HepG2 (cell line): ENCODE data around the gene CAMKV. TPM values are rescaled to one million over a fixed set of nuclear protein-coding genes. Genes with fewer than 3 reads are reported as not detected.
A peak's percentile ranks its signal among the peaks of the same experiment; 100 is the strongest.

ENCODE experiments used
- ATAD3A ChIP-seq: sonication (generic); formaldehyde crosslinking; IDR thresholded peaks from 2 replicates; pipeline ENCODE4 v1.4.0; 2020; ENCODE audit warnings: missing genetic modification reagents
- FLYWCH1 ChIP-seq: sonication (generic); formaldehyde crosslinking; IDR thresholded peaks from 2 replicates; pipeline ENCODE4 v1.8.1; 2023; ENCODE audit warnings: mild to moderate bottlenecking, missing genetic modification reagents
- FOSL2 ChIP-seq: sonication (generic); formaldehyde crosslinking; IDR thresholded peaks from 2 replicates; pipeline ENCODE4 v1.4.0; 2020; ENCODE audit warnings: missing genetic modification reagents
- FOXA1 ChIP-seq, 2 experiments: fragments of 450-650 bp in 1 of 2; sonication (generic) in 1 of 2; formaldehyde crosslinking in 1 of 2; IDR thresholded peaks; 2 replicates each; pipeline versions ENCODE4 v1.4.0 to v1.6.1; 2016 to 2020; ENCODE audit warnings: missing genetic modification reagents in 1 of 2
- KAT8 ChIP-seq: IDR thresholded peaks from 2 replicates; pipeline ENCODE4 v1.6.1; 2016; ENCODE audit warnings: missing genetic modification reagents, missing compliant biosample characterization
- SIN3A ChIP-seq: IDR thresholded peaks from 2 replicates; pipeline ENCODE4 v1.6.1; 2011; ENCODE audit warnings: low read depth, mild to moderate bottlenecking, control low read depth, low read length, borderline replicate concordance
- STAT5B ChIP-seq: sonication (generic); formaldehyde crosslinking; IDR thresholded peaks from 2 replicates; pipeline ENCODE4 v1.4.0; 2020; ENCODE audit warnings: missing genetic modification reagents
- ZMAT3 ChIP-seq: sonication (generic); formaldehyde crosslinking; conservative IDR thresholded peaks from 2 replicates; pipeline ENCODE4 v1.7.0; 2021; ENCODE audit warnings: missing genetic modification reagents
- ZNF256 ChIP-seq: sonication (generic); formaldehyde crosslinking; conservative IDR thresholded peaks from 2 replicates; pipeline ENCODE4 v1.4.0; 2020; ENCODE audit warnings: missing genetic modification reagents
- ZNF556 ChIP-seq: sonication (generic); formaldehyde crosslinking; IDR thresholded peaks from 2 replicates; pipeline ENCODE4 v1.4.0; 2020; ENCODE audit warnings: mild to moderate bottlenecking, missing genetic modification reagents, borderline replicate concordance
- ZNF577 ChIP-seq: sonication (generic); formaldehyde crosslinking; IDR thresholded peaks from 2 replicates; pipeline ENCODE4 v1.4.0; 2020; ENCODE audit warnings: mild to moderate bottlenecking, low read depth, missing genetic modification reagents, borderline replicate concordance
- ZNF773 ChIP-seq: sonication (generic); formaldehyde crosslinking; IDR thresholded peaks from 2 replicates; pipeline ENCODE4 v1.4.0; 2020; ENCODE audit warnings: missing genetic modification reagents, borderline replicate concordance
- ZNF776 ChIP-seq: sonication (generic); formaldehyde crosslinking; IDR thresholded peaks from 2 replicates; pipeline ENCODE4 v1.4.0; 2020; ENCODE audit warnings: mild to moderate bottlenecking, missing genetic modification reagents
- polyA plus RNA-seq, 8 experiments: library from polyadenylated mRNA; depleted of rRNA in 3 of 8; stranded (reverse) in 7 of 8; unstranded in 1 of 8; fragments of >200 nt; fragmentation: Illumina TruSeq in 4 of 8; extraction: Trizol in 4 of 8; gene quantifications; 2 replicates each; pipeline versions ENCODE4 v1.2.1 to v1.2.3, GENCODE V29; 2011 to 2016; ENCODE audit warnings: low read depth in 4 of 8, missing spikeins in 1 of 8, mixed read lengths in 1 of 8; ENCODE audit not compliant: insufficient read depth in 1 of 8
- total RNA-seq, 5 experiments: library from RNA; depleted of rRNA; stranded (reverse); fragments of >200 nt; fragmentation: Illumina TruSeq; extraction: Trizol; gene quantifications; 2 replicates each; pipeline ENCODE4 v1.2.3, GENCODE V29; 2016; ENCODE audit warnings: low read depth in 1 of 5
- TF ChIP-seq, protein P1 (sequence below): IDR thresholded peaks from 2 replicates; pipeline ENCODE4 v1.6.1; 2018; ENCODE audit warnings: missing genetic modification reagents
- TF ChIP-seq, protein P2 (sequence below): sonication (generic); formaldehyde crosslinking; IDR thresholded peaks from 2 replicates; pipeline ENCODE4 v1.5.1; 2020; ENCODE audit warnings: mild to moderate bottlenecking, missing genetic modification reagents, borderline replicate concordance
- TF ChIP-seq, protein P3 (sequence below): sonication (generic); formaldehyde crosslinking; IDR thresholded peaks from 2 replicates; pipeline ENCODE4 v1.8.1; 2023; ENCODE audit warnings: mild to moderate bottlenecking, missing genetic modification reagents
- TF ChIP-seq, protein P4 (sequence below): IDR thresholded peaks from 2 replicates; pipeline ENCODE4 v1.6.1; 2016; ENCODE audit warnings: mild to moderate bottlenecking, missing biosample characterization, missing genetic modification reagents
- TF ChIP-seq, protein P5 (sequence below): sonication (generic); formaldehyde crosslinking; IDR thresholded peaks from 2 replicates; pipeline ENCODE4 v1.4.0; 2020; ENCODE audit warnings: mild to moderate bottlenecking, missing genetic modification reagents

The CAMKV gene
- total and polyA plus RNA-seq, 2 of the 13 experiments (the other 11 are each of a cell fraction or from before 2014, with no cell fraction given) = 0.13 to 0.15 TPM

DNA sequence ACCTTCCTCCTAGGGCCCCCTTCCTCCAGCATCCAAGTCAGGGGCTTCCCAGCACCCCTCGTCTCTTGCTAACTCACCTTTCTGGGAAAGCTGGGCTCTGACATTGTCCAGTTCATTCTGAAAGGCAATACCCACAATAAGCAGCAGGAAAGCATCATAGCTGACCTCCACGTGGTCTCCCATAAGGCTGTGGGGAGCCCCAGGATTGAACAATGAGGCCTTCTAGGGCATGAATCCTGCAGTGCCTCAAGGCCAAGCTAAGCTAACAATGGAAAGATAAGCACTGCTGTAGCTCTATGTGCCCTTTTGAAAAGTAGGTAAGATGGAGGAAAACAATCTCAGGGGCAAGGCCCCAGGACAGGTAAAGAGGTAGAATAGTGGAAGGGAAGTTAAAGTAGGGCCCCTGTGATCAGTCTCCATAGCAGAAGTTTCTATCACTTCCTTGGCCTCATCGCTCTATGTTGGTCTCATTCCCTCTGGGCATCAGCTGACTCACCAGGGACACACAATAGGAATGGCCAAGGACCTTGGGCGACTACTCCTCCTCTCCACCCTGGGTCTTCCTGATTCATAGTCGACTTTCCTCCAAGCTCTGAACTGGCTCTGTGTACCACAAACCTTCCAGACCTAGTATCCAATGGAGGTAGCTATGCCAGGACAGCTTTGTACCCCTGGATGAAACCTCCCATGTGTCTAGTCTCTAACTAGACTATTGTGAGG is 25.1 kb downstream of the CAMKV start (continued):
- TF ChIP-seq, protein P1, sequence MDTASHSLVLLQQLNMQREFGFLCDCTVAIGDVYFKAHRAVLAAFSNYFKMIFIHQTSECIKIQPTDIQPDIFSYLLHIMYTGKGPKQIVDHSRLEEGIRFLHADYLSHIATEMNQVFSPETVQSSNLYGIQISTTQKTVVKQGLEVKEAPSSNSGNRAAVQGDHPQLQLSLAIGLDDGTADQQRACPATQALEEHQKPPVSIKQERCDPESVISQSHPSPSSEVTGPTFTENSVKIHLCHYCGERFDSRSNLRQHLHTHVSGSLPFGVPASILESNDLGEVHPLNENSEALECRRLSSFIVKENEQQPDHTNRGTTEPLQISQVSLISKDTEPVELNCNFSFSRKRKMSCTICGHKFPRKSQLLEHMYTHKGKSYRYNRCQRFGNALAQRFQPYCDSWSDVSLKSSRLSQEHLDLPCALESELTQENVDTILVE (CRISPR knock-in tag) = no peak
- TF ChIP-seq ZNF773 (CRISPR knock-in tag) (no peak), FOXA1 (IDR thresholded peaks at IDR 0.05) (no peak), FOXA1 (CRISPR knock-in tag; IDR thresholded peaks at IDR 0.05) (peak; percentile 59), ZNF577 (CRISPR knock-in tag) (no peak), STAT5B (CRISPR knock-in tag) (no peak), ZNF776 (no peak), FOSL2 (CRISPR knock-in tag) (peak; percentile 31; the same call in 1 of the 2 replicates), KAT8 (CRISPR knock-in tag) (peak; percentile 66; the same call in 1 of the 2 replicates), ZNF556 (CRISPR knock-in tag) (0 out of 2 replicates have a peak, but pooled peaks have one; percentile 34), ZMAT3 (CRISPR knock-in tag) (no peak), ATAD3A (no peak), SIN3A (no peak), FLYWCH1 (CRISPR knock-in tag) (no peak), ZNF256 (0 out of 2 replicates have a peak, but pooled peaks have one; percentile 23)
- TF ChIP-seq, protein P2, sequence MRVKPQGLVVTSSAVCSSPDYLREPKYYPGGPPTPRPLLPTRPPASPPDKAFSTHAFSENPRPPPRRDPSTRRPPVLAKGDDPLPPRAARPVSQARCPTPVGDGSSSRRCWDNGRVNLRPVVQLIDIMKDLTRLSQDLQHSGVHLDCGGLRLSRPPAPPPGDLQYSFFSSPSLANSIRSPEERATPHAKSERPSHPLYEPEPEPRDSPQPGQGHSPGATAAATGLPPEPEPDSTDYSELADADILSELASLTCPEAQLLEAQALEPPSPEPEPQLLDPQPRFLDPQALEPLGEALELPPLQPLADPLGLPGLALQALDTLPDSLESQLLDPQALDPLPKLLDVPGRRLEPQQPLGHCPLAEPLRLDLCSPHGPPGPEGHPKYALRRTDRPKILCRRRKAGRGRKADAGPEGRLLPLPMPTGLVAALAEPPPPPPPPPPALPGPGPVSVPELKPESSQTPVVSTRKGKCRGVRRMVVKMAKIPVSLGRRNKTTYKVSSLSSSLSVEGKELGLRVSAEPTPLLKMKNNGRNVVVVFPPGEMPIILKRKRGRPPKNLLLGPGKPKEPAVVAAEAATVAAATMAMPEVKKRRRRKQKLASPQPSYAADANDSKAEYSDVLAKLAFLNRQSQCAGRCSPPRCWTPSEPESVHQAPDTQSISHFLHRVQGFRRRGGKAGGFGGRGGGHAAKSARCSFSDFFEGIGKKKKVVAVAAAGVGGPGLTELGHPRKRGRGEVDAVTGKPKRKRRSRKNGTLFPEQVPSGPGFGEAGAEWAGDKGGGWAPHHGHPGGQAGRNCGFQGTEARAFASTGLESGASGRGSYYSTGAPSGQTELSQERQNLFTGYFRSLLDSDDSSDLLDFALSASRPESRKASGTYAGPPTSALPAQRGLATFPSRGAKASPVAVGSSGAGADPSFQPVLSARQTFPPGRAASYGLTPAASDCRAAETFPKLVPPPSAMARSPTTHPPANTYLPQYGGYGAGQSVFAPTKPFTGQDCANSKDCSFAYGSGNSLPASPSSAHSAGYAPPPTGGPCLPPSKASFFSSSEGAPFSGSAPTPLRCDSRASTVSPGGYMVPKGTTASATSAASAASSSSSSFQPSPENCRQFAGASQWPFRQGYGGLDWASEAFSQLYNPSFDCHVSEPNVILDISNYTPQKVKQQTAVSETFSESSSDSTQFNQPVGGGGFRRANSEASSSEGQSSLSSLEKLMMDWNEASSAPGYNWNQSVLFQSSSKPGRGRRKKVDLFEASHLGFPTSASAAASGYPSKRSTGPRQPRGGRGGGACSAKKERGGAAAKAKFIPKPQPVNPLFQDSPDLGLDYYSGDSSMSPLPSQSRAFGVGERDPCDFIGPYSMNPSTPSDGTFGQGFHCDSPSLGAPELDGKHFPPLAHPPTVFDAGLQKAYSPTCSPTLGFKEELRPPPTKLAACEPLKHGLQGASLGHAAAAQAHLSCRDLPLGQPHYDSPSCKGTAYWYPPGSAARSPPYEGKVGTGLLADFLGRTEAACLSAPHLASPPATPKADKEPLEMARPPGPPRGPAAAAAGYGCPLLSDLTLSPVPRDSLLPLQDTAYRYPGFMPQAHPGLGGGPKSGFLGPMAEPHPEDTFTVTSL (CRISPR knock-in tag) = 0 out of 2 replicates have a peak, but pooled peaks have one; percentile 38
- TF ChIP-seq, protein P3, sequence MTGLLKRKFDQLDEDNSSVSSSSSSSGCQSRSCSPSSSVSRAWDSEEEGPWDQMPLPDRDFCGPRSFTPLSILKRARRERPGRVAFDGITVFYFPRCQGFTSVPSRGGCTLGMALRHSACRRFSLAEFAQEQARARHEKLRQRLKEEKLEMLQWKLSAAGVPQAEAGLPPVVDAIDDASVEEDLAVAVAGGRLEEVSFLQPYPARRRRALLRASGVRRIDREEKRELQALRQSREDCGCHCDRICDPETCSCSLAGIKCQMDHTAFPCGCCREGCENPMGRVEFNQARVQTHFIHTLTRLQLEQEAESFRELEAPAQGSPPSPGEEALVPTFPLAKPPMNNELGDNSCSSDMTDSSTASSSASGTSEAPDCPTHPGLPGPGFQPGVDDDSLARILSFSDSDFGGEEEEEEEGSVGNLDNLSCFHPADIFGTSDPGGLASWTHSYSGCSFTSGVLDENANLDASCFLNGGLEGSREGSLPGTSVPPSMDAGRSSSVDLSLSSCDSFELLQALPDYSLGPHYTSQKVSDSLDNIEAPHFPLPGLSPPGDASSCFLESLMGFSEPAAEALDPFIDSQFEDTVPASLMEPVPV (CRISPR knock-in tag) = no peak
- TF ChIP-seq, protein P4, sequence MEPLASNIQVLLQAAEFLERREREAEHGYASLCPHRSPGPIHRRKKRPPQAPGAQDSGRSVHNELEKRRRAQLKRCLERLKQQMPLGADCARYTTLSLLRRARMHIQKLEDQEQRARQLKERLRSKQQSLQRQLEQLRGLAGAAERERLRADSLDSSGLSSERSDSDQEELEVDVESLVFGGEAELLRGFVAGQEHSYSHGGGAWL (CRISPR knock-in tag) = no peak; the same call in 1 of the 2 replicates
- TF ChIP-seq, protein P5, sequence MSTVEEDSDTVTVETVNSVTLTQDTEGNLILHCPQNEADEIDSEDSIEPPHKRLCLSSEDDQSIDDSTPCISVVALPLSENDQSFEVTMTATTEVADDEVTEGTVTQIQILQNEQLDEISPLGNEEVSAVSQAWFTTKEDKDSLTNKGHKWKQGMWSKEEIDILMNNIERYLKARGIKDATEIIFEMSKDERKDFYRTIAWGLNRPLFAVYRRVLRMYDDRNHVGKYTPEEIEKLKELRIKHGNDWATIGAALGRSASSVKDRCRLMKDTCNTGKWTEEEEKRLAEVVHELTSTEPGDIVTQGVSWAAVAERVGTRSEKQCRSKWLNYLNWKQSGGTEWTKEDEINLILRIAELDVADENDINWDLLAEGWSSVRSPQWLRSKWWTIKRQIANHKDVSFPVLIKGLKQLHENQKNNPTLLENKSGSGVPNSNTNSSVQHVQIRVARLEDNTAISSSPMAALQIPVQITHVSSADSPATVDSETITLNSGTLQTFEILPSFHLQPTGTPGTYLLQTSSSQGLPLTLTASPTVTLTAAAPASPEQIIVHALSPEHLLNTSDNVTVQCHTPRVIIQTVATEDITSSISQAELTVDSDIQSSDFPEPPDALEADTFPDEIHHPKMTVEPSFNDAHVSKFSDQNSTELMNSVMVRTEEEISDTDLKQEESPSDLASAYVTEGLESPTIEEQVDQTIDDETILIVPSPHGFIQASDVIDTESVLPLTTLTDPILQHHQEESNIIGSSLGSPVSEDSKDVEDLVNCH (CRISPR knock-in tag) = no peak
